Gastrocnemius medialis (tissue), 4 donors: ENCODE results near the gene ST7. TPM values are rescaled to one million over a fixed set of nuclear protein-coding genes. Genes with fewer than 3 reads are reported as not detected.
"Not testable (repeated sequence)": the region's sequence is repeated elsewhere in the genome, so short reads cannot be mapped to it uniquely, and the experiment has no call there.

ENCODE experiments used
- ATAC-seq, 2 donors: fragments of 150-250 bp; one replicate each; pipeline ENCODE4 v1.9.1; 2016
- DNase-seq, 2 donors: peaks; one replicate each; pipeline ENCODE4 v3.0.0-alpha.2; 2019
- H3K27ac ChIP-seq, 4 donors: fragments of 200-600 bp; sonication (generic); 1 replicate in 1 of 4; 2 replicates in 3 of 4; pipeline ENCODE4 v1.5.1; 2016 to 2018; ENCODE audit warnings: mild to moderate bottlenecking in 2 of 4, moderate library complexity in 1 of 4
- H3K27me3 ChIP-seq, 3 donors: fragments of 200-600 bp; sonication (generic) in 2 of 3; 1 replicate in 1 of 3; 2 replicates in 2 of 3; pipeline versions ENCODE4 v1.5.1 to v1.6.0; 2016 to 2019; ENCODE audit warnings: mild to moderate bottlenecking in 1 of 3, moderate library complexity in 1 of 3
- H3K36me3 ChIP-seq, 2 donors: fragments of 200-600 bp; sonication (generic) in 1 of 2; one replicate each; pipeline ENCODE4 v1.5.1; 2017 to 2018
- H3K4me1 ChIP-seq, 2 donors: fragments of 200-600 bp; sonication (generic) in 1 of 2; one replicate each; pipeline ENCODE4 v1.5.1; 2016 to 2017; ENCODE audit warnings: mild to moderate bottlenecking in 2 of 2
- H3K4me3 ChIP-seq, 4 donors: fragments of 200-600 bp; sonication (generic) in 3 of 4; 1 replicate in 1 of 4; 2 replicates in 3 of 4; pipeline ENCODE4 v1.5.1; 2016 to 2019; ENCODE audit warnings: mild to moderate bottlenecking in 2 of 4
- H3K9me3 ChIP-seq, 3 donors: fragments of 200-600 bp; sonication (generic) in 2 of 3; 1 replicate in 1 of 3; 2 replicates in 2 of 3; pipeline ENCODE4 v1.5.1; 2016 to 2019
- POLR2A ChIP-seq, 2 donors: fragments of 450-650 bp; IDR thresholded peaks; one replicate each; pipeline ENCODE4 v1.6.1; 2017; ENCODE audit warnings: antibody characterized with exemption in 2 of 2, mild to moderate bottlenecking in 2 of 2, moderate library complexity in 2 of 2
- in situ Hi-C, 4 donors: fragments of 200-750 bp; cut with MboI; loops; one replicate each; pipeline versions ENCODE4 v1.15.0 to v1.8.0; 2017; ENCODE audit warnings: low sequenced_read_pairs in 4 of 4
- intact Hi-C: fragments of 100-400 bp; cut with DNase I; formaldehyde crosslinking; loops from one replicate; pipeline ENCODE4 v1.15.1; 2023; ENCODE audit warnings: low total_unique reads
- total RNA-seq, 4 donors: library from RNA; depleted of rRNA; stranded (reverse); fragments of >200 nt; gene quantifications; one replicate each; pipeline versions ENCODE4 v1.1.0 to v1.2.3, GENCODE V29; 2016
- TF ChIP-seq, protein P1 (sequence below), 5 experiments: fragments of 450-650 bp in 3 of 5; fragments of 200-600 bp in 2 of 5; sonication (generic) in 2 of 5; IDR thresholded peaks in 4 of 5; conservative IDR thresholded peaks in 1 of 5; 1 replicate in 4 of 5; 2 replicates in 1 of 5; pipeline ENCODE4 v1.5.1; 2016 to 2019; ENCODE audit warnings: antibody characterized with exemption in 5 of 5, mild to moderate bottlenecking in 3 of 5, moderate library complexity in 3 of 5

ST7 gene
- total RNA-seq, 4 donors from 2014 or later, result 5.5 to 14.5 (median 11.9) TPM

DNA sequence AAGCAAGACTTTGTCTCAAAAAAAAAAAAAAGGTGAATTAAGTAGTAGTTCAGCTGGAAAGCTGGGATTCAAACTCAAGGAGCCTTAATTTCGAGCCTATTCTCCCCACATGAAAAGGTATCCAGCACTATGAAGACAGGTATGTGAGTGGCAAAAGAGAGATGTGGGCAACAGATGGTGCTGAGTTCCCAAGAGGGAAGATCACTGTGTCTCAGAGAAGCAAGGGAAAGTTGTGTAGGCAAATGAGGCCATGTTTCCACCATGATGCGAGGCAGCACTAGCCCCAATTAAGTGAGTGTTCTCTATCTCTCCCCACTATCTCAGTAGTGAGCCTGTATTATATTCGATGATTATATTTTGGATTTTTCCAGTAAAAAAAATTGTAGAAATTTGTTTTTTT lies 19.8 kb upstream of the ST7 start:
- Histone ChIP-seq H3K4me3 (no peak overlapping the region), H3K4me1 (no peaks in the 10 kb centered on the region), H3K9me3 (no peaks in the 10 kb centered on the region), H3K27ac (no peak overlapping the region), H3K36me3 (no peaks in the 10 kb centered on the region), H3K27me3 (no peaks in the 10 kb centered on the region)
- ATAC-seq (no peak), DNase-seq (no peak)
- intact Hi-C loops (loop anchor here (5.0 kb wide), 1 partner anchor 54 kb away; no protein-coding TSS in a partner anchor), in situ Hi-C loops (loop anchor here in 3 of 4 donors (5.0 kb wide), 2 partner anchors 189 to 194 kb away; no protein-coding TSS in a partner anchor)
- TF ChIP-seq, protein P1, sequence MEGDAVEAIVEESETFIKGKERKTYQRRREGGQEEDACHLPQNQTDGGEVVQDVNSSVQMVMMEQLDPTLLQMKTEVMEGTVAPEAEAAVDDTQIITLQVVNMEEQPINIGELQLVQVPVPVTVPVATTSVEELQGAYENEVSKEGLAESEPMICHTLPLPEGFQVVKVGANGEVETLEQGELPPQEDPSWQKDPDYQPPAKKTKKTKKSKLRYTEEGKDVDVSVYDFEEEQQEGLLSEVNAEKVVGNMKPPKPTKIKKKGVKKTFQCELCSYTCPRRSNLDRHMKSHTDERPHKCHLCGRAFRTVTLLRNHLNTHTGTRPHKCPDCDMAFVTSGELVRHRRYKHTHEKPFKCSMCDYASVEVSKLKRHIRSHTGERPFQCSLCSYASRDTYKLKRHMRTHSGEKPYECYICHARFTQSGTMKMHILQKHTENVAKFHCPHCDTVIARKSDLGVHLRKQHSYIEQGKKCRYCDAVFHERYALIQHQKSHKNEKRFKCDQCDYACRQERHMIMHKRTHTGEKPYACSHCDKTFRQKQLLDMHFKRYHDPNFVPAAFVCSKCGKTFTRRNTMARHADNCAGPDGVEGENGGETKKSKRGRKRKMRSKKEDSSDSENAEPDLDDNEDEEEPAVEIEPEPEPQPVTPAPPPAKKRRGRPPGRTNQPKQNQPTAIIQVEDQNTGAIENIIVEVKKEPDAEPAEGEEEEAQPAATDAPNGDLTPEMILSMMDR (IDR thresholded peaks at IDR 0.05 in 4 of 5, conservative IDR thresholded peaks at IDR 0.05 in 1 of 5), result no peak
- TF ChIP-seq POLR2A (IDR thresholded peaks at IDR 0.05), result no peak

DNA sequence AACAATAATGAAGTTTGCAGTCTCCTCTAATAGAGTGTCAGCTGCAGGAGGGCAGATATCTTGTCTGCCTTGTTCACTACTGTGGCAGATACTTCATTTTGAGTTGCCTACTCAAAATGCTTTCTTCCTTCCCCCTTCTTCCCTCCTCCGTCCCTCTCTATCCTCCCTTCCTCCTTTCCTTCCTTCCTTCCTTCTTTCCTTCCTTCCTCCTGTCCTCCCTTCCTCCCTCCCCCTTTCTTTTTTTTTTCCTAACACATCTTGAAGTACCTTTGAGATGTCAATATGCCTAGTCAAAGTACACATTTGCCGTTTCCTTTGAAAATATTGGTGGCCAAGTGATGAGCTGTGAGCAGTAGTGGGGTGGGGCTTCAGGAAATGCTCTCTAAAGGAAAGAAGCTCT lies 18.7 kb upstream of the ST7 start:
- no peak for DNase-seq
- Histone ChIP-seq H3K27me3 (no peaks in the 10 kb centered on the region), H3K9me3 (no peaks in the 10 kb centered on the region), H3K27ac (no peak overlapping the region), H3K4me1 (no peaks in the 10 kb centered on the region), H3K4me3 (no peak overlapping the region), H3K36me3 (no peaks in the 10 kb centered on the region)
- no peak for ATAC-seq
- intact Hi-C loops, result loop anchor here (5.0 kb wide), 1 partner anchor 53 kb away; no protein-coding TSS in a partner anchor
- in situ Hi-C loops, result loop anchor here in 3 of 4 donors (5.0 kb wide), 2 partner anchors 188 to 193 kb away; no protein-coding TSS in a partner anchor
- TF ChIP-seq POLR2A (IDR thresholded peaks at IDR 0.05), result no peak
- TF ChIP-seq, protein P1 (IDR thresholded peaks at IDR 0.05 in 4 of 5, conservative IDR thresholded peaks at IDR 0.05 in 1 of 5), result no peak

DNA sequence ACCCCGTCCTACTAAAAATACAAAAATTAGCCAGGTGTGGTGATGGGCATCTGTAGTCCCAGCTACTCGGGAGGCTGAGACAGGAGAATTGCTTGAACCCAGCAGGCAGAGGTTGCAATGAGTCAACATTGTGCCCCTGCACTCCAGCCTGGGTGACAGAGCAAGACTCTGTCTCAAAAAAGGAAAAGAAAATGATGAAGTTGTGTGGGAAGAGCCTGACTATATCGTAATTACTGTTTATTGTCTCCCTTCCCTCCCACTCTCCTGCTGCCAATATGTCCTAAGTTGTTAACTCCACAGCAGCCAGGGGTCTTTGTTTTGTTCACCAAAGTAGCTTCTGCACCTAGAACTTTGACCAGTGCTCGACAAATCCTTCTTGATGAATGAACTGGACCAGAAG lies 16.5 kb upstream of the ST7 start:
- DNase-seq, H3K36me3 ChIP-seq, intact Hi-C loops, H3K27me3 ChIP-seq, H3K4me3 ChIP-seq, H3K27ac ChIP-seq, ATAC-seq, H3K9me3 ChIP-seq, in situ Hi-C loops, H3K4me1 ChIP-seq: not testable (repeated sequence)

DNA sequence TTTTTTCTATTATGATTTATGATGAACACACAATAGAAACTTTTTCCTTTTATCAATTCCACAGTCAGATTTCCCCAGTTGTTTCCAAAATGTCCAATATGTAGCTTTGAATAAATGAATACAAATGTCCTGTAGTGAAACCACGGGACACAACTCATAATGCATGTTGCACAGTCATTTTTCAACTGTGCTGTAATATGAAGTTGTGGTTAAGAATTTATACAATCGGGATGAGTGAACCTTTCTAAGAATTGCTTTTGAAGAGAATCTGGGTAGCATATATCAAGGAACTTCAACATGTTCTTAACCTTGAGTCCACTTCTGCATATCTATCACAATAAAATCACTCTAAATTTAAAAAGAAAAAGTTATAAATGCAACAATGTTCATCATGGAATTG lies 14.6 kb upstream of the ST7 start:
- TF ChIP-seq, protein P1 (IDR thresholded peaks at IDR 0.05 in 4 of 5, conservative IDR thresholded peaks at IDR 0.05 in 1 of 5), result no peak
- no peak for TF ChIP-seq POLR2A (IDR thresholded peaks at IDR 0.05)
- ATAC-seq (no peak), DNase-seq (no peak)
- Histone ChIP-seq H3K27me3 (no peaks in the 10 kb centered on the region), H3K9me3 (no peaks in the 10 kb centered on the region), H3K27ac (no peak overlapping the region), H3K4me1 (no peaks in the 10 kb centered on the region), H3K4me3 (no peak overlapping the region), H3K36me3 (no peaks in the 10 kb centered on the region)
- intact Hi-C loops (no loop called here), in situ Hi-C loops (no loop called here)

DNA sequence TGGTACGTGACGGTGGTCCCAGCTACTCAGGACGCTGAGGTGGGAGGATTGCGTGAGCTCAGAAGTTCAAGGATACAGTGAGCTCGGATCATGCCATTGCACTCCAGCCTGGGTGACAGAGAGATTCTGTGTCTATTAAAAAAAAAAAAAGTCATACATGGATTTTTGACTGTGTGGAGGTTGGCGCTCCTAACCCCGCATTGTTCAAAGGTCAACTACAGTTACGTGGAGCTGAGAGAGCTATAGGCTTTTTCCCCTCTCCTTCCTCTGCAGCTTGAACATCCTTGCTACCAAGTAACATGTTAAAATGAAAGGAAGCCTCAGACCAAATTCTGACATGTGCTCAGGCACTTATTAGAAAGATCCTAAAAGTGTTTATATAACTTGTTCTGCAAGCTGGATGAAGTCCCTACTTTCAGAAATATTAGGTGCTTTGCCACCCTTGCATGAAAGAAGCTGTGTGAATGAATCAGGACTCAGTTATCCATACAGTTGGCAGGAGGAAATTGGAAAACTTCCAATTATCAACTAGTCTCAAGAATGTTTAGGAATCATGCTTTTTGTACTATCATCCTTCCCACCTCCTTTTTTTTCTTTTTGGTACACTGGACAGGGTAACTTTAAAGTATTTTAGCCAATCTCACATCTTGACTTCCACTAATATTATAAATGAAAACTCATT lies 12.5 kb upstream of the ST7 start:
- no peak for ATAC-seq
- intact Hi-C loops, result no loop called here
- DNase-seq, result no peak
- TF ChIP-seq POLR2A (IDR thresholded peaks at IDR 0.05), result no peak
- TF ChIP-seq, protein P1 (IDR thresholded peaks at IDR 0.05 in 4 of 5, conservative IDR thresholded peaks at IDR 0.05 in 1 of 5), result no peak
- H3K4me3 ChIP-seq, result no peak overlapping the region
- in situ Hi-C loops, result no loop called here
- H3K27ac ChIP-seq, result no peak overlapping the region
- no peaks in the 10 kb centered on the region for H3K27me3 ChIP-seq
- H3K4me1 ChIP-seq, result no peaks in the 10 kb centered on the region
- H3K36me3 ChIP-seq, result no peaks in the 10 kb centered on the region
- no peaks in the 10 kb centered on the region for H3K9me3 ChIP-seq
